GM19395 (cell line): ENCODE results near the gene DNAJC8.

Experiments used
- ATAC-seq: cut with Tn5 transposase; IDR thresholded peaks from one replicate; pipeline ENCODE4 v1.9.1; 2021; ENCODE audit warnings: mild to moderate bottlenecking, moderate library complexity; ENCODE audit not compliant: unreplicated experiment

The DNAJC8 gene

GRCh38 chr1:28256197-28256827 is 23.5 kb upstream of the DNAJC8 start:
- ATAC-seq, result no peak

- ATAC-seq, result no peak
Measured at GRCh38 chr1:28249866-28250295, 17.1 kb upstream of the DNAJC8 start.

DNA sequence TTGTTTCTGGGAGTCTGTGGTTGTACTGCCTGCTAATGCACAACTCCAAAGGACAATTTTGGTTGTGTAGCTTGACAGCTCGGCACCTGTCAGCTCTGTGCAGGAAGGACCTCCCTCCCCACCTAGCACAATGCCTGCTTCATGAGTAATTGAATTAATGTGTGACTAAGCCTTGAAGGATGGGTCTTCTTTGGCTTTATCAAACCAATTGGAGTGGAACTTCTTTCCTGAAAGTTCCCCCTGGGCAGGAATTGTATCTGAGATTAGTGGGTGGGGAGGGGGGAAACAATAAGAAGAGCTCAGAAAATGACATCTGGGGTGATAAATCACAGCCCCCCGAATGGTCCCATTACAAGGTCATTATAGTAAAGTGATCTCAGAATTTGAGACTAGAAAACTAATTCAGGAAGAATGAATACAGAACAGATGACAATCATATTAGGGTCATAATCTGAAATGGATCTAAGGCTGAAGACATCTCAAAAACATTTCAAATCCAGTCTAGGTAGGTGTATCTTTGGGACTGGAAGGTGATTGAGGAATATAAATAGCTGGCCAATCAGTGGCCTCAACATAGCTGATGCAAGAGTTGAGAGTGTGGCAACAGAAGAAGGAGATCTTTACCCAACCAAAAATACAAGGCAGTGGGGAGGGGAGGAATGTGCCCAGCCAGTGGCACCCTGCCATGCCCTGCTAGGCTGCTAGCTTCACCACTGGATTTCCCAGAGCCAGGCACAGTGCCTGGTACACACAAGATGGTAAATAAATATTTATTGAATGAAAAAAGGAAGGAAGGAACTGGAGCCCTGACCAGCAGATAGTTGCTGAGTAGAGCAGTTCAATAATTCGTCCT is 16.4 kb upstream of the DNAJC8 start:
- ATAC-seq, result no peak

- peak; percentile 39 for ATAC-seq
Measured at GRCh38 chr1:28248273-28249012, 15.6 kb upstream of the DNAJC8 start.

GRCh38 chr1:28247612-28248272 is 14.9 kb upstream of the DNAJC8 start:
- ATAC-seq, result no peak

- ATAC-seq, result no peak
Measured at GRCh38 chr1:28246427-28246832, 13.6 kb upstream of the DNAJC8 start.

GRCh38 chr1:28244549-28245251 is 11.9 kb upstream of the DNAJC8 start:
- no peak for ATAC-seq

- ATAC-seq, result no peak
Measured at GRCh38 chr1:28243685-28244311, 11.0 kb upstream of the DNAJC8 start.

DNA sequence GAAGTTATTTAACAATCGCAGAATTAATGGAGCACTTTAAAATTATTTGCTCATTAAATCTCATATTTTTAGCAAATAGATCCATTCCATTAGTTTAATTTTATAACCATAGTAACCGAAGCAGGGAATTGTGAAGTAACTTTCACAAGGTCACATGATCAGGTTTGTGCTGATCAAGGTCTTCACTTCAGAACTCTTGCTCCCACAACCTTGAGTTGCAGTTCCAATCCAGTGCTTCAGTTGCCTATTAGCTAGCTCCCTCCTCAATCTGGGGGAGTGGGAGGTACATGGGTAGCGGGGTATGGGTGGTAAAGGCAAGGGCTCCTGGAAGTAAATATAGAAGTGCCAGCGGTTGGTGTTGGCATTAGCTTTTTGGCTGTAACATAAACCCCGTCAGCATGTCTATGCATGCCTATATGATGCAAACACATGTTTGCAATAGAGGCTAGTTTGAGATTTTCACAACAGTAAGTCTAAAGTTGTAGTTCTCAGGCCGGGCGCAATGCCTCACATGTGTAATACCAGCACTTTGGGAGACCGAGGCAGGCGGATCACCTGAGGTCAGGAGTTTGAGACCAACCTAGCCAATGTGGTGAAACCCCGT is 8.9 kb upstream of the DNAJC8 start:
- ATAC-seq, result no peak

DNA sequence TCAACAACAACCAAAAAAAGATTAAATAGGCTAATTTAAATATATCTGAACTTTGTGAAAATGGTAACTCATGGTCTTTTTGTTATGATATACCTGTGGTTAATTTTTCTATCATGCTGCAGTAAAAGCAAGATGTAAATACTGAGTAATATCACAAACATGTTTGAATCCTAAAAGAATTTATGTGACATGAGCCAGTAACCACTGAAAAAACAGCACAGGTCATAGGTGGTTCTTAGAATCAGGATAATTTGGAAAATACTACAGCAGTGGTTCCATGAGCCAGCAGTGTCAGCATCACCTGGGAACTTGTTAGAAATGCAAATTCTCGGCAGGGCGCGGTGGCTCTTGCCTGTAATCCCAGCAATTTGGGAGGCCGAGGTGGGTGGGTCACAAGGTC is 7.2 kb upstream of the DNAJC8 start:
- no peak for ATAC-seq

DNA sequence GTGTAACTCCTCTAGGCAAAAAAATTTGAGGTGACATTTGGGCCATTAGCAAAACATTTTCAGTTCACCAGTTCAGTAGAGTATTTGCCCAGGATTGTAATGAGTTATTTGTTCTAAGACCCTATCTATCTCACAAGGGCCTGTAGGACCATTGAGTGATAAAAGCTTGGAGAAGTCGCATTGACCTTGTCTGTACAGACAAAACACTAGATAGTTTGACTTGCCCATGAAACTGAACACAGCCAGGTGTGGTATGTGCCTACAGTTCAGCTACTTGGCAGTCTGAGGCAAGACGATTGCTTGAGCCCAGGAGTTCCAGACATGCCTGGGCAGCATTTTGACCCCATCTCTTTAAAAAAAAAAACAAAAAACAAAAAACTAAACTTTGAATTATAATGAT is 6.2 kb upstream of the DNAJC8 start:
- ATAC-seq, result no peak

DNA sequence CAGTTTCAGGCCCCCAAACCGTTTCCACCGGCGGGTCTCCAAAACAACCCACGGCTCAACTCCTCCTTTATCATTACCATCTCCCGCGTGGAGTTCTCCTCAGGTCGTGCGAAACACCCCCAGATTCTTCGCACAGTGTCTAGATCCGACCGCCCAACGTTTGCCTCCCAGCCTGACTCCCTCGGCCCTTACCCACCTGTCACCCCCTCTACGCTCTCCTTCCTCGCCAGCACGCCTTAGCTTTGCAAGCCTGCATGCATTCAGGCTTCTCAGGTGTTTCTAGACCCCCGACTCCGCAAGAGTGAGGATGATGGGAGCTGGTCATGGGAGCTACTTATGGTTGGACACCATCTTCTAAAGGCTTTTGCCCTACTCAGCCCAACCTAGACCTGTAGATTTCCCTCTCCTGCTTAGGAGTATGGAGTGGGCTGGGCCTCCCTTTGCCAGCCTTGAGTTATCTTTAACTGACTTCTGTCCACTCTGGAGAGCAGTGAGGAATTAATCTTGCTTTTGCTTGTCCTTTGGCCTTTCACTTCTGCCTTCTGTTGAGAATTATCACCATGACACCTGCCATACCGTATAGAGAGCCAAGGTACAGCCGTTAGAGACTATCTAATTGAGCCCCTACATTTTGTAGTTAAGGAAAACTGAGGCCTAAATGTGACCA is 4.0 kb upstream of the DNAJC8 start:
- no peak for ATAC-seq

GRCh38 chr1:28235755-28236655 is 3.2 kb upstream of the DNAJC8 start, which contains the start of gene ATP5IF1:
ATP5IF1 (plus strand) TSS chr1:28236124; CDS start chr1:28236184, 60 bp downstream.
- peak; percentile 86 for ATAC-seq

GRCh38 chr1:28233264-28233606 is 406 bp upstream of the DNAJC8 start:
- no peak for ATAC-seq

DNA sequence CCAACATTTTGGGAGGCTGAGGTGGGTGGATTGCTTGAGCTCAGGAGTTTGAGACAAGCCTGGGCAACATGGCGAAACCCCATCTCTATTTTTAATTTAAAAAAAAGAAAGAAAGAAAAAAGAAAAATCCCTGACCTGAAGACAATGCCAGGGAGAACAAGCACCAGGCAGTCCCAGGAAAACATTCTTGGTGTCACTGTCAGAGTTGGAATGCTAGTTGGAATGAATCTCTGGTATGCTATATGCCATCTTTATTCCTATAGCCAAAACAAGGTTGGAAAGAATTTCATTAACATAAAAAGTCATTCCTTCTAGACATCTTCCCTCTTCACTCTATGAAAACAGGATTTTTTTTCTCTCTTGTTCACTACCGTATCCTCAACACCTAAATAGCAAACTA is 2.8 kb downstream of the DNAJC8 start:
- no peak for ATAC-seq

DNA sequence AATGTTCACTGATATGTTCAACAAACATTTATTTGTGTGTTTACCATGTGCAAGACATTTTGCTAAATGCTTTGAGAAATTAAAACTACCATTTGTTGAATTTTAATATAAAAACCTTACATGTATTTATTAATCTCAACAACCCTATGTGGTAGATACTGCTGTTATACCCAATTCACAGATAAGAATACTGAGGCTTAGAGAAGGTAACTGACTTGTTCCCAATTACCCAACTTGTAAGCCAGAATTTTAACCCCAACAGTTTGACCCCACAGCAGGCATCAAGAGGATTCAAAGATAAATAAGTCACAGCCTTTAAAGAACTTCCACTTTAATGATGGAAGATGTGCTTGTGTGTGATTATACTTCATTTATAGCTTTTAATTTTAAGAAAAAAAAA is 3.7 kb downstream of the DNAJC8 start:
- ATAC-seq, result no peak

DNA sequence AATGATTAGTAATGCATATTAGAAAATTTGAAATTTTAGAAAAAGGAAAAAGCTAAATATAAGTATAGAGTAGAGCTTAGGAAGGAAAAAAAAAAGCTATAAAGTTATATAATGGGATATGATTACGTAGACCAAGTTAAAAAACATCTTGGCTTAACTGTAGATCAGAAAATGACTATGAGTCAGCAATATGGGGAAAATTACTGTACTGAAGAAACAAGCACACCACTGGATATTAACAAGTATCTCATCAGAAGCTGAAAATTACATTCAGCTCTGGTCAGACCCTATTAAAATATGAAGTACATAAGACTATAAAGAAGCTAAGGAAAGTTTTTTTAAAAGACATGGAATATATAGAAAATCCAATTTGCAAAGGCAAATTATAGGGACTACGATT is 19.5 kb downstream of the DNAJC8 start:
- ATAC-seq, result no peak

DNA sequence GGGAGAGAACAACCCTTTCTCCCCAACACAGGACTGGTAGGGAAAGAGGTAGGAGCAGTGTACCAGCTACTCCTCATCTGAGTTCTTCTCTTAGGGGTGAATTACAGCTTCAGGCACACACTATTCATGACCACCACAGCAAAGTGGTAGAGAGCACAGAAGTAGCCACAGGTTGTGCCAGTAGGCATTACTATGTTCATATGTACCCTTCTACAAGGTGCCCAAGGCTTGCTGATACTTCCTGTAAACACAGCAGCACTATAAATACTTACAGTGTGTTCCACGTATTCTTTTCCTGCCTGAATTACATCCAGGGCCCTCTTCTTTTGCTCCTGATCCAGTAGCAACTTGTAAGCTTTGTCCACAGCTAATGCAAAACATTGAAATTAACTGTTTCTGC is 23.1 kb downstream of the DNAJC8 start:
- ATAC-seq, result no peak
